Jurkat, Clone E6-1 (cell line): Measurements from ENCODE around the gene FAM133A. TPM values are rescaled to one million over a fixed set of nuclear protein-coding genes. Genes with fewer than 3 reads are reported as not detected.

ENCODE experiments used
- DNase-seq: peaks from one replicate; pipeline ENCODE4 v3.0.0-alpha.2; 2011; ENCODE audit warnings: low read depth, low spot score
- H3K4me3 ChIP-seq: 2 replicates; pipeline ENCODE4 v1.5.1; 2011; ENCODE audit warnings: mild to moderate bottlenecking, low read length, control low read depth, moderate library complexity
- polyA plus RNA-seq: library from polyadenylated mRNA; unstranded; fragments of >200 nt; gene quantifications from one replicate; pipeline ENCODE4 v1.2.1, GENCODE V29; 2012; ENCODE audit warnings: missing spikeins; ENCODE audit not compliant: insufficient read length, insufficient read depth

Gene FAM133A
- 0.34 TPM for polyA plus RNA-seq

GRCh38 chrX:93673869-93674271 lies at the start of gene FAM133A:
Gene FAM133A, plus strand, starts transcription at chrX:93674206. Its CDS starts 35,214 bp downstream, at chrX:93709420.
- peak within 1 kb of the TSS; percentile 61 for H3K4me3 ChIP-seq
- no peak for DNase-seq

GRCh38 chrX:93637591-93637990 lies 36.4 kb upstream of the FAM133A start:
- no peak overlapping the region for H3K4me3 ChIP-seq
- no peak for DNase-seq

- no peak overlapping the region for H3K4me3 ChIP-seq
- no peak for DNase-seq
Measured at GRCh38 chrX:93649381-93649780, 24.6 kb upstream of the FAM133A start.

- no peak overlapping the region for H3K4me3 ChIP-seq
Measured at GRCh38 chrX:93660575-93660974, 13.4 kb upstream of the FAM133A start.

GRCh38 chrX:93673056-93673868 lies 744 bp upstream of the FAM133A start, which contains the start of gene NAP1L3:
Gene NAP1L3, minus strand, starts transcription at chrX:93673578. Its CDS starts 274 bp downstream, at chrX:93673304.
- DNase-seq = peak; percentile 76
- H3K4me3 ChIP-seq = peak within 1 kb of the TSS; percentile 61

More at GRCh38 chrX:93660575-93660974, 13.4 kb upstream of the FAM133A start:
- DNase-seq = no peak

- H3K4me3 ChIP-seq = no peak overlapping the region
- DNase-seq = no peak
Measured at GRCh38 chrX:93695981-93696380, 22.0 kb downstream of the FAM133A start.

GRCh38 chrX:93703701-93704100 lies 29.7 kb downstream of the FAM133A start:
- no peak for DNase-seq
- H3K4me3 ChIP-seq = no peak overlapping the region

GRCh38 chrX:93711076-93711475 lies 37.1 kb downstream of the FAM133A start:
- no peak for DNase-seq
- no peak overlapping the region for H3K4me3 ChIP-seq

GRCh38 chrX:93741811-93742210 lies 67.8 kb downstream of the FAM133A start:
- DNase-seq = no peak
- no peak overlapping the region for H3K4me3 ChIP-seq

GRCh38 chrX:93760163-93760562 lies 86.2 kb downstream of the FAM133A start:
- no peak for DNase-seq
- H3K4me3 ChIP-seq = no peak overlapping the region
